ENCODE data around the gene TMEM229A.
"Not testable (repeated sequence)": the region's sequence is repeated elsewhere in the genome, so short reads cannot be mapped to it uniquely, and the experiment has no call there.

The TMEM229A gene

GRCh38 chr7:124032369-124033094 lies at the start of gene TMEM229A:
Gene TMEM229A (minus strand): TSS chr7:124033067. CDS start chr7:124033003, 64 bp downstream.
- no peak for DNase-seq

DNA sequence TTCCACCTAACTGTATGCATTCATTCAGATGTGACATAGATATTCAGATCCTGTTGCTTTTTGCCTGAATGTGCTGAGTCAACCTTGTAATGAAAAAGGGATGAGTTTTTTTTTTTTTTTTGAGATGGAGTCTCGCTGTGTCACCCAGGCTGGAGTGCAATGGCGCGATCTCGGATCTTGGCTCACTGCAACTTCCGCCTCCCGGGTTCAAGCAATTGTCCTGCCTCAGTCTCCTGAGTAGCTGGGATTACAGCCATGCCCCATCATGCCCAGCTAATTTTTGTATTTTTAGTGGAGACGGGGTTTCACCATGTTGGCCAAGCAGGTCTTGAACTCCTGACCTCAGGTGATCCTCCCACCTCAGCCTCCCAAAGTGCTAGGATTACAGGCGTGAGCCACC lies 49.4 kb upstream of the TMEM229A start:
- not testable (repeated sequence) for DNase-seq

DNA sequence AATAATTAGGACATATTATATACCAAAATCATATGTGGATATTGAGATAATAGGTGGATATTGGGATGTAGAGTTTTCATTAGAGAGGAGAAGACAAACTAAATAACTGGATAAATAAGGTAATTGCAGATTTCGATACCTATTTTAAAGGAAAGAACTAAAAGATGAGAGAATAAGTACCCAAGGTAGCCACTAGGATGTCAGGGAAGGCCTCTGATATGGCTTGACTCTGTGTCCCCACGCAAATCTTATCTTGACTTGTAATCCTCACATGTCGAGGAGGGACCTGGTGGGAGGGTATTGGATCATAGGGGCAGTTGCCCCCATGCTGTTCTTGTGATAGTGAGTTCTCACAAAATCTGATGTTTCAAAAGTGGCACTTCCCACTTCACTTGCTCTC lies 44.7 kb upstream of the TMEM229A start:
- DNase-seq = no peak

GRCh38 chr7:124076841-124077240 lies 44.0 kb upstream of the TMEM229A start:
- no peak for DNase-seq

DNA sequence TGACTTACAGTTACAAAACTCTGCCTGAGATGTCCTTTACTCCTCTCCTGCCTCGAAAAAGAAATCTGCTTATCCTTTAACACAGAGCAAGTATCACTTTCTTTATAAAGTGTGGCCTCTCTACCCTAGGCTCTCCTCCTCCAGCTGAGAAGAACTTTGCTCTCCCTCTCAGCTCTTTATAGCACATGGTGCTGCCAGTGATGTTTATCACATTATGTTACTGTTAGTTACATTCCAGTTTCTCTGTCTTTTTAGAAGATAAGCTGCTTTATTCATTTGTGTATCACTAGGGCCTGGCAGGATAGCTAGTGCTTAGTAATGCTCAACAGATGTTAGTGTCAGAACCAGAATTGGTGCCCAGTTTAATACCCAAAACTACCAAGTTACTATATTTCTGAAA lies 41.1 kb upstream of the TMEM229A start:
- no peak for DNase-seq

DNA sequence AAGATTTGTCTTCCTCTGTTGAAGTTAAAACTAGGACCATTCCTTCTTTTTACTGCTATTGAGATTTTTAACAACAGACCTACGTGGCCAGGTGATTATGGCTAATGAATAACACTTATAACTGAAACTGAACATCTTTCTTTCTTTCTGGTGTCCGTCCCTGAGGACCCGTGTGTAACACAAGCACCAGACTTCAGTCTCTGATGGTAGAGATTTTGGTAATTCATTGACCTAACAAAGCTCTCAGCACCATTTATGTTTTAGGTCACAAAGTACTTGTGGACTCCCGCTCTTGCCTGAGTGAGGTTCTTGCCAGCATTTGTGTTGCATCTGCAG lies 40.4 kb upstream of the TMEM229A start:
- no peak for DNase-seq

- no peak for DNase-seq
Measured at GRCh38 chr7:124072603-124073309, 39.9 kb upstream of the TMEM229A start.

DNA sequence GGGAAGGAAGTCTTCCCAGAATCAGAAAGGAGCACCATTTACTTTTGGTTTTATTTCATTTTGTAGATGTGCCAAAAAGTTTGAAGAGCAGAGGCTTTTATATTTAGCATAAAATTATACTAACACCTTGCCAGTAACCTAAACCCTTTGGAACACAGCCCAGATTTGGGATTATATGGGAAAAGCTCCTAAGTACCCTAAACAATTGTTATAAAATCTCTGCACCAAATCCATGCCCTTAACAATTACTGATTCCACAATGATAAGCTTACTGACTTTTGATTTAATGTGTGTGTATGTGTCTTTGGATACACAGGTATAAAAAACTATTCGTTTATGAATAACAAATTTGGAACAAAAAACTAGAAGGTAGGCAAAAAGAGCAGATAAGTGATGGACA lies 39.0 kb upstream of the TMEM229A start:
- DNase-seq = no peak

- DNase-seq = no peak
Measured at GRCh38 chr7:124062171-124062570, 29.3 kb upstream of the TMEM229A start.

DNA sequence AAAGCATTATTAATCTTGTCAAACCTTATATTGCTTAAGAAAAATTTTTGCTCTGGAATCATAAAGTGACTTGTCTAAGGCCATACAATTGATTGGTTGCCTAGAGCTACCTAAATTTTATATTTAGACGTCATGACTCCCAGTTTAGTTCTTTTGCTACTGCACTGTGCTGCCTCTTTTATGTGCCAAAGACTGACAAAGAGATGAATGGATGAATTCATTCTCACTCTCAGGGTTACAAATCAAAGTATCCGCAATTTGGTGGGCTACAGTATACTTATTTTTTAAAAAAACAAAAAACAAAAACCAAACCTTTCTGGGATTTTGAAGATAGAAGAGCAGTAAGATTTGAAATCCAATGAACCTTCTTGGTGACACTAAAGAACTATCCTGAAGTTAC lies 27.7 kb upstream of the TMEM229A start:
- no peak for DNase-seq

GRCh38 chr7:124059375-124059774 lies 26.5 kb upstream of the TMEM229A start:
- no peak for DNase-seq

- DNase-seq = no peak
Measured at GRCh38 chr7:124058515-124058914, 25.6 kb upstream of the TMEM229A start.

- DNase-seq = no peak
Measured at GRCh38 chr7:124057872-124058271, 25.0 kb upstream of the TMEM229A start.

GRCh38 chr7:124056234-124056633 lies 23.4 kb upstream of the TMEM229A start:
- DNase-seq = no peak

GRCh38 chr7:124051681-124052377 lies 19.0 kb upstream of the TMEM229A start:
- no peak for DNase-seq

GRCh38 chr7:124042826-124043225 lies 10.0 kb upstream of the TMEM229A start:
- DNase-seq = no peak

DNA sequence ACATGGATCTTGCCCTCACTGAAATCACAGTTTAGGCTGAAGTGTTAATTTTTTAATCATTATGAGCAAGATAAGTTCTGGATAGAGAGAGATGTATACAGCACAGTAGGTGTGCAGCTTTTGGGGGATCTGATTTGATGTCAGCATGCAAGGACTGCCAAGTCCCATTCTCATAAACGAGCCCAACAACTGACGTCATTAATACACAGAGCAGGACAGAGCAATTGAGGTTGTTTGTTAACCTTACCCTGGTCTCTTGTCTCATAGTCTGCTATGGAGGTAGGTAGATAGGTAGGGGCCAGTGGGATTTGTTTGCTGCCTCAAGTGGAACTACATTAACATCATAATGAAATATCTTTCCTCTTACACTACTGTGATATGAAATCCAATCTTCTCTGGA lies 8.6 kb upstream of the TMEM229A start:
- DNase-seq = no peak

DNA sequence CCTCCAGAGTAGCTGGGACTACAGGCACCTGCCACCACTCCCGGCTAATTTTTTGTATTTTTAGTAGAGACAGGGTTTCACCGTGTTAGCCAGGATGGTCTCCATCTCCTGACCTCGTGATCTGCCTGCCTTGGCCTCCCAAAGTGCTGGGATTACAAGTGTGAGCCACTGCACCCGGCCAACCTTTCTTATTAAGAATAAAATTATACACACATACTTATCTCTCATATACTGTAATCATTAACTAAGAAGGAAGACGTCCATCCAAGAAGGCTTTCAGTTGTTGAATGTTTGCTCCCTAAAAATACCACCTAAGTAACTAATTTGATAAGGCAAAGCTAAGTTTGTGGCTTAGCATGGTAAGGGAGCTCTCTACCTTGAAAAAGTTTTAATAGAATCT lies 5.0 kb upstream of the TMEM229A start:
- not testable (repeated sequence) for DNase-seq

DNA sequence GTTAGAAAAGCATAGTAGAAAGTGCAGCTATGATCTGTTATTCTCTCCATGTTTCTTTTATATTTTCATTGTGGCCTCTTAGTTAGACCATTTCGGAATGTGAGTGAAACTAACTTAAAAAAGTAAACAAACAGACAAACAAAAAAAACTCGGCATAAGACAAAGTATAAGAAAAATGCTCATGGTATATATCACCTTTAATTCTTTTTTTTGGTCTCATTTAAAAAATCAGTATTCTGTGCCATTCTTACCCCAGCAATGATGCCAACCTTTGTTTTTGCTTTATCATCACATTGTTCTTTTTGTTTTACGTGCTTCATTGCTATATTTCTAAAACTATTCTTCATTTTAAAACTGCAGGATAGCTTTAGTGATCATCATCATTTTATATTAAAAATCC lies 2.8 kb upstream of the TMEM229A start:
- no peak for DNase-seq

DNA sequence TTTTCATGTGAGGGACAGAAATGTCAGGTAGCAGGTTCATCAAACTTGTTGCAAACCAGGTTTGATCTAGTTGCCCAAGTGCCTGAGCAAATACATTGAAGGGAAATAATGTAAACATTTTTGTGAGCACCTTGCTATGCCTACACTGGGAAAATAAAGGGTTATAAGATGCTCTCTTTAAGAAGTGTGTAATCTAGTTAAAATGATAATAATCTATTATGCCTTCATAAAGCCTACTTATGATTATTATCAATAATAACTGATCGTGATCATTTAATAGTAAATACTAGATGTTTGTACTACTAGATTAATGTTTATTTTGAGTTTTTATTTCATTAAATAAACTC lies 1.9 kb upstream of the TMEM229A start:
- DNase-seq = no peak

DNA sequence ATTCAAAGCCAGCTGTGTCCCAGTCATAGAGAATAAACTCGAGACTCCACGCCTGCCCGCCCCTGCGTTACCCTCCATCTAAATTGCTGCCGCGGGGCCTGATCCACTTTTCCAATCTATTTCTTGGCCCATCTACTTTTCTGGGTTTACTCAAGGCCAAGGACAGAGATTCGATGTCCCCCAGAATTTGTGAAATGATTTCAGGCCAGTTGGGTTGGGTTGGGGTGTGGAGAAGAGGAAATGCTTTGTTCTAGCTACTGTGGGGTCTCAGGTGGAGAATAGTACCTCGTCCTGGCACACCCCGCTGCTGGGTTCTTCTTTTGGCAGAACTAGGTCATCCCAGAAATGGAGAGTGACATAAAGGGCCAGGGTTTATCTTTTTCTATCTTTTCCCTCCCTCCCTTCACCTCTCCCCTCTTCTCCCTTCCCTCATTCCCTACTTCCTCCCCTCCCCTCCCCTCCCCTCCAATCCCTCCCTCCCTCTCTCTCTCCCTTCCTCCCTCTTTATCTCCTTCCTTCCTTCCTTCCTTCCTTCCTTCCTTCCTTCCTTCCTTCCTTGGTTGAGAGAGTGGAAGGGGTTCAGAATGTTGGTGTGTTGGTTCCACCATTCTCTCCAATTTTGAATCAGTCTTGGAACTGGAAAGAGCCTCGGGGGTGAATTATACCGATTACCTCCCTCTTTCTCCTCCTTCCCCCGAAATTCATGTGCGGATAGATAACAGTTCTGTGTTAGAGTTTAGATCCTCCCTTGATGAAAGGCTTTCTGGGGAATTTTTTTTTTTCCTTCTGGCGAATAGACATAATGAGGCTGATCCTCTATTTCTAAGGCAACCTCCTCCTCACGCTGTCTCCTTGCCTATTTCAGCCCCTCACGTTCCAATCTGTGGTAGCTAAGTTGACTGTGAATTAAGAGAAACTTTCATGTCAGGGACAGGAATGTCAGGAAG lies 1.2 kb upstream of the TMEM229A start:
- no peak for DNase-seq

DNA sequence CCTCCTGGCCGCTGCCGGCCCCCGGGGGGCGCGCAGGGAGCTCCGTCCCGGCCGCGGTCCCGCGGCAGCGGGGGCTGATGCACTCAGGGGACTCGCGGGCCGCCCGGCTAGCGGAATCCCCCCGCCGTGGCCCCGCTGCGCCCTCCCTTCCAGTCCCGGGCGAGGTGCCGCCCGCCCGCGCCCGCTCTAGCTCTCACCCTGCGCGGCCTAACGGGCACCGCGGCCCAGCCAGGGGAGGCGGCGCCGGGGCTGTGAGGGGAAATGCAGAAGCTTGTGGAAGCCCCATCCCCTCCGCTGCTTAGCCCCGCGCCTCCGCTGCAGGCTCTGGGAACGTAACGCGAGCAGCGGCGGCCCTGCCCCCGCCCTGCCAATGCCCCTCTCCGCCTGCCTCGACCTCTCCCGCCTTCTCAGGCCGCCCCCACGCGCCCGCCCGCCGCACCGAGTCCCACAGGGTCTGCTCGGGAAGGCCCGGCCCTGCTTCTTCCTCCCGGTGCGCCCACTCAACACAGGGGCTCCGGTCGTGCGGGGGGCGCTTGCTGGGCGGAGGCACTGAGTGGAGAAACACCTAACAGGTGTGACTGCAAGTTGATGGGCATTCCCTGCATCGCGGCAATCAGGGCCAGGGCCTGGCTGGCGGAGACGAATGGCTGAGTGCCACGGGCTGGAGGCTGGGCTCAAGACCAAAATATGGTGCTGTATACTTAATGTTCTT lies 384 bp upstream of the TMEM229A start:
- no peak for DNase-seq
